A673 (cell line): ENCODE measurements around the gene SOS1.

Experiments used
- CTCF ChIP-seq: fragments of 300-800, 200-600 bp; sonication (generic); conservative IDR thresholded peaks from 2 replicates; pipeline ENCODE4 v1.5.1; 2017; ENCODE audit warnings: low read depth, mild to moderate bottlenecking, antibody characterized with exemption, low read length, moderate library complexity, mixed read lengths
- EZH2 ChIP-seq: fragments of 200-600 bp; sonication (generic); IDR thresholded peaks from 2 replicates; pipeline ENCODE4 v1.6.1; 2017; ENCODE audit warnings: borderline replicate concordance, low read depth, mild to moderate bottlenecking, mixed read lengths, antibody characterized with exemption, low read length; ENCODE audit not compliant: poor library complexity, severe bottlenecking

- no peak for TF ChIP-seq EZH2
- no peak for TF ChIP-seq CTCF
These were observed 186.1 kb downstream of the SOS1 start for GRCh38 chr2:38934742-38935141.
